K562 (cell line): ENCODE results near the gene ACTR3. TPM values are rescaled to one million over a fixed set of nuclear protein-coding genes. Genes with fewer than 3 reads are reported as not detected.

ENCODE experiments used
- ATAC-seq: fragments of 200-7000 bp; cut with Tn5 transposase; 3 replicates; pipeline ENCODE4 v1.9.1; 2020; ENCODE audit warnings: moderate library complexity
- BruUV-seq: library from RNA; stranded (reverse); fragments of 400-500 nt; replicated peaks from 2 replicates; lab custom pipeline; 2021; lab: Mats Ljungman, UMichigan
- CTCF ChIA-PET: fragments of 300-600 bp; formaldehyde crosslinking; extraction: SDS; loops from one replicate; lab custom pipeline; 2021; ENCODE audit warnings: low intra/inter-chr PET ratio; lab: Yijun Ruan, JAX
- POLR2A ChIA-PET: fragments of 300-600, 350-650 bp; sonication (Branson Sonifier 250); formaldehyde crosslinking; extraction: SDS; loops from one replicate; lab custom pipeline; 2021; ENCODE audit warnings: antibody characterized with exemption, inconsistent platforms; lab: Yijun Ruan, JAX
- DNase-seq, 4 experiments: peaks; one replicate each; pipeline versions ENCODE4 v3.0.0 to v3.0.0-alpha.2; 2011 to 2018; ENCODE audit warnings: low spot score in 3 of 4, mixed read lengths in 3 of 4; ENCODE audit errors: extremely low read depth in 1 of 4
- FAIRE-seq: peaks from 2 replicates; lab custom pipeline; 2011; peaks lifted over from hg19 to GRCh38; lab: Jason Lieb, UNC
- H2AFZ ChIP-seq: 2 replicates; pipeline ENCODE4 v1.6.0; 2011; ENCODE audit warnings: low read depth, low read length, control low read depth, inconsistent platforms
- H3K27ac ChIP-seq: fragments of 200-600 bp; 3 replicates; pipeline ENCODE4 v1.8.0; 2011; ENCODE audit warnings: low read depth, mild to moderate bottlenecking, control low read depth, inconsistent platforms, low read length, moderate library complexity, mixed read lengths; ENCODE audit errors: extremely low read depth
- H3K27me3 ChIP-seq, 2 experiments: fragments of 300-600 bp in 1 of 2; 2 replicates in 1 of 2; 3 replicates in 1 of 2; pipeline versions ENCODE4 v1.6.0 to v1.8.0; 2011; ENCODE audit warnings: inconsistent platforms in 2 of 2, low read length in 2 of 2, mild to moderate bottlenecking in 1 of 2, mixed read lengths in 1 of 2, moderate library complexity in 1 of 2; ENCODE audit not compliant: control insufficient read depth in 2 of 2, insufficient read depth in 2 of 2
- H3K36me3 ChIP-seq: fragments of 300-600 bp; 3 replicates; pipeline ENCODE4 v1.8.0; 2011; ENCODE audit warnings: mild to moderate bottlenecking, low read length, inconsistent platforms; ENCODE audit not compliant: control insufficient read depth, insufficient read depth
- H3K4me1 ChIP-seq, 2 experiments: fragments of 200-600 bp in 1 of 2; replicated peaks in 1 of 2; 2 replicates in 1 of 2; 3 replicates in 1 of 2; pipeline versions ENCODE4 v1.5.1 to v1.8.0; 2011; ENCODE audit warnings: inconsistent platforms in 2 of 2, low read length in 2 of 2, mild to moderate bottlenecking in 1 of 2, mixed read lengths in 1 of 2, moderate library complexity in 1 of 2; ENCODE audit not compliant: control insufficient read depth in 2 of 2, insufficient read depth in 2 of 2
- H3K4me2 ChIP-seq: 2 replicates; pipeline ENCODE4 v1.6.1; 2011; ENCODE audit warnings: low read length, control low read depth, inconsistent platforms, mixed read lengths; ENCODE audit not compliant: insufficient read depth
- H3K4me3 ChIP-seq: fragments of 200-600 bp; sonication (generic), shearing (Covaris generic); 2 replicates; pipeline ENCODE4 v1.5.1; 2016; ENCODE audit warnings: control low read depth, inconsistent platforms
- H3K79me2 ChIP-seq: fragments of 200-600 bp; 3 replicates; pipeline ENCODE4 v1.8.0; 2011; ENCODE audit warnings: low read length, inconsistent platforms; ENCODE audit not compliant: control insufficient read depth, insufficient read depth
- H3K9ac ChIP-seq, 2 experiments: 2 replicates each; pipeline versions ENCODE4 v1.6.0 to v1.6.1; 2011; ENCODE audit warnings: low read depth in 2 of 2, low read length in 2 of 2, control low read depth in 1 of 2, inconsistent platforms in 1 of 2, mild to moderate bottlenecking in 1 of 2, mixed read lengths in 1 of 2; ENCODE audit not compliant: insufficient read depth in 1 of 2
- H3K9me1 ChIP-seq: one replicate; pipeline ENCODE4 v1.6.0; 2011; ENCODE audit warnings: inconsistent platforms, mild to moderate bottlenecking, low read length, moderate library complexity; ENCODE audit not compliant: control insufficient read depth, insufficient read depth
- H3K9me3 ChIP-seq: replicated peaks from 2 replicates; pipeline ENCODE4 v1.5.1; 2011; ENCODE audit warnings: low read depth, low read length, inconsistent platforms; ENCODE audit not compliant: control insufficient read depth, insufficient read depth
- H4K20me1 ChIP-seq: replicated peaks from 2 replicates; pipeline ENCODE4 v1.6.1; 2011; ENCODE audit warnings: low read length, inconsistent platforms, mixed read lengths; ENCODE audit not compliant: control insufficient read depth, insufficient read depth
- JUN ChIP-seq, 2 experiments: sonication (generic) in 1 of 2; formaldehyde crosslinking in 1 of 2; IDR thresholded peaks; 2 replicates each; pipeline versions ENCODE4 v1.6.1 to v1.8.0; 2012 to 2022; ENCODE audit warnings: borderline replicate concordance in 2 of 2, mild to moderate bottlenecking in 2 of 2, improper control_type of control experiment in 1 of 2, low read depth in 1 of 2, low read length in 1 of 2, missing genetic modification reagents in 1 of 2
- MAFG ChIP-seq: fragments of 450-650 bp; conservative IDR thresholded peaks from 2 replicates; pipeline ENCODE4 v1.6.1; 2016; ENCODE audit warnings: missing genetic modification characterization, missing compliant biosample characterization
- OTX1 ChIP-seq: fragments of 450-650 bp; formaldehyde crosslinking; IDR thresholded peaks from 2 replicates; pipeline ENCODE4 v1.4.0; 2022; ENCODE audit warnings: mild to moderate bottlenecking
- POLR2H ChIP-seq: IDR thresholded peaks from 2 replicates; pipeline ENCODE4 v1.6.1; 2016; ENCODE audit warnings: missing genetic modification characterization, low read depth, mild to moderate bottlenecking, control low read depth, missing compliant biosample characterization, moderate library complexity
- XRCC3 ChIP-seq: fragments of 450-650 bp; IDR thresholded peaks from 2 replicates; pipeline ENCODE4 v1.6.1; 2017; ENCODE audit warnings: mild to moderate bottlenecking, moderate library complexity
- ZNF316 ChIP-seq: fragments of 450-650 bp; IDR thresholded peaks from 2 replicates; pipeline ENCODE4 v1.6.1; 2016
- ZSCAN32 ChIP-seq: fragments of 450-650 bp; formaldehyde crosslinking; IDR thresholded peaks from 2 replicates; pipeline ENCODE4 v1.4.0; 2020; ENCODE audit warnings: mild to moderate bottlenecking, moderate library complexity
- WGBS: fragments of 100-300 bp; shearing (Covaris generic); methylation state at CpG from one replicate; pipeline ENCODE4 v1.1.6; 2016; ENCODE audit warnings: low coverage, mixed read lengths; ENCODE audit not compliant: insufficient coverage; ENCODE audit errors: missing lambda C conversion rate; 5-methylcytosine and 5-hydroxymethylcytosine counted together
- in situ Hi-C: fragments of 300-500 bp; cut with MboI; formaldehyde crosslinking; loops from 4 replicates; pipeline ENCODE4 v1.15.0; 2018; ENCODE audit warnings: inconsistent platforms, mixed read lengths
- intact Hi-C: fragments of 100-400 bp; cut with micrococcal nuclease; formaldehyde crosslinking; loops from 2 replicates; pipeline ENCODE4 v1.14.2; 2022
- polyA plus RNA-seq, 8 experiments: library from polyadenylated mRNA; depleted of rRNA in 4 of 8; stranded (reverse) in 5 of 8; unstranded in 3 of 8; fragments of >200 nt; fragmentation: Nextera tagmentation in 2 of 8; fragmentation: Illumina TruSeq in 1 of 8; extraction: Ambion mirVana in 2 of 8; extraction: Trizol in 1 of 8; gene quantifications; 2 replicates each; pipeline versions ENCODE4 v1.2.1 to v1.2.3, GENCODE V29; 2011 to 2014; ENCODE audit warnings: inconsistent platforms in 1 of 8, missing spikeins in 1 of 8
- total RNA-seq, 7 experiments: library from RNA; depleted of rRNA in 6 of 7; stranded (reverse); fragments of >200 nt in 6 of 7; fragmentation: Illumina TruSeq in 2 of 7; extraction: Trizol in 2 of 7; gene quantifications; 2 replicates each; pipeline versions ENCODE4 v1.2.1 to v1.2.3, GENCODE V29; 2011 to 2021; ENCODE audit warnings: low replicate concordance in 1 of 7
- TF ChIP-seq, protein P1 (sequence below): fragments of 150-350 bp; conservative IDR thresholded peaks from 2 replicates; pipeline ENCODE4 v1.6.1; 2014; ENCODE audit warnings: low read length

The ACTR3 gene
- total and polyA plus RNA-seq, 9 of the 15 experiments (the other 6 are each of a cell fraction or from before 2014, with no cell fraction given): 49.0 to 354 (median 249) TPM

- no peak overlapping the region for H3K9ac ChIP-seq
- H3K9me3 ChIP-seq: no peaks in the 10 kb centered on the region
- H3K36me3 ChIP-seq: no peaks in the 10 kb centered on the region
- CTCF ChIA-PET: no interaction called here
- H4K20me1 ChIP-seq: no peaks in the 10 kb centered on the region; the same call in 1 of the 2 replicates
- H3K27ac ChIP-seq: no peak overlapping the region
- WGBS: 0% methylated on average over 7 of the region's 7 CpGs
- peaks cover 0 to 14% of the 10 kb centered on the region in 2 experiments; a peak in 4 of 5 replicates for H3K27me3 ChIP-seq
- intact Hi-C loops (no loop called here), in situ Hi-C loops (no loop called here)
- H2AFZ ChIP-seq: no peak overlapping the region
- H3K4me1 ChIP-seq: no peaks in the 10 kb centered on the region
- POLR2A ChIA-PET: interaction anchor here (0.6 kb wide), 1 partner anchor 76 kb away, joined by 3 read pairs; no protein-coding TSS in a partner anchor
- DNase-seq (no peak), ATAC-seq (no peak), FAIRE-seq (no peak)
- H3K4me3 ChIP-seq: no peak overlapping the region
- no TSS peak for BruUV-seq
- no peak overlapping the region for H3K4me2 ChIP-seq
- H3K9me1 ChIP-seq: no peaks in the 10 kb centered on the region
- TF ChIP-seq OTX1 (CRISPR knock-in tag) (no peak), POLR2H (no peak), MAFG (tag) (0 out of 2 replicates have a peak, but pooled peaks have one; percentile 20), ZNF316 (peak; percentile 35; the same call in 1 of the 2 replicates), JUN (IDR thresholded peaks at IDR 0.05; ENCODE audit: borderline replicate concordance, low read depth, low read length) (no peak), JUN (CRISPR knock-in tag; IDR thresholded peaks at IDR 0.05; ENCODE audit: borderline replicate concordance) (no peak), XRCC3 (no peak), ZSCAN32 (CRISPR knock-in tag) (no peak)
- TF ChIP-seq, protein P1, sequence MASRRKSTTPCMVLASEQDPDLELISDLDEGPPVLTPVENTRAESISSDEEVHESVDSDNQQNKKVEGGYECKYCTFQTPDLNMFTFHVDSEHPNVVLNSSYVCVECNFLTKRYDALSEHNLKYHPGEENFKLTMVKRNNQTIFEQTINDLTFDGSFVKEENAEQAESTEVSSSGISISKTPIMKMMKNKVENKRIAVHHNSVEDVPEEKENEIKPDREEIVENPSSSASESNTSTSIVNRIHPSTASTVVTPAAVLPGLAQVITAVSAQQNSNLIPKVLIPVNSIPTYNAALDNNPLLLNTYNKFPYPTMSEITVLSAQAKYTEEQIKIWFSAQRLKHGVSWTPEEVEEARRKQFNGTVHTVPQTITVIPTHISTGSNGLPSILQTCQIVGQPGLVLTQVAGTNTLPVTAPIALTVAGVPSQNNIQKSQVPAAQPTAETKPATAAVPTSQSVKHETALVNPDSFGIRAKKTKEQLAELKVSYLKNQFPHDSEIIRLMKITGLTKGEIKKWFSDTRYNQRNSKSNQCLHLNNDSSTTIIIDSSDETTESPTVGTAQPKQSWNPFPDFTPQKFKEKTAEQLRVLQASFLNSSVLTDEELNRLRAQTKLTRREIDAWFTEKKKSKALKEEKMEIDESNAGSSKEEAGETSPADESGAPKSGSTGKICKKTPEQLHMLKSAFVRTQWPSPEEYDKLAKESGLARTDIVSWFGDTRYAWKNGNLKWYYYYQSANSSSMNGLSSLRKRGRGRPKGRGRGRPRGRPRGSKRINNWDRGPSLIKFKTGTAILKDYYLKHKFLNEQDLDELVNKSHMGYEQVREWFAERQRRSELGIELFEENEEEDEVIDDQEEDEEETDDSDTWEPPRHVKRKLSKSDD: no peak
- no peaks in the 10 kb centered on the region for H3K79me2 ChIP-seq
These were observed 119.5 kb downstream of the ACTR3 start for GRCh38 chr2:114009205-114009944.
